ENCODE results near the gene EHBP1L1. TPM values are rescaled to one million over a fixed set of nuclear protein-coding genes. Genes with fewer than 3 reads are reported as not detected.

Gene EHBP1L1
- total RNA-seq, 2 experiments from 2014 or later: 88.3 to 98.8 TPM

DNA sequence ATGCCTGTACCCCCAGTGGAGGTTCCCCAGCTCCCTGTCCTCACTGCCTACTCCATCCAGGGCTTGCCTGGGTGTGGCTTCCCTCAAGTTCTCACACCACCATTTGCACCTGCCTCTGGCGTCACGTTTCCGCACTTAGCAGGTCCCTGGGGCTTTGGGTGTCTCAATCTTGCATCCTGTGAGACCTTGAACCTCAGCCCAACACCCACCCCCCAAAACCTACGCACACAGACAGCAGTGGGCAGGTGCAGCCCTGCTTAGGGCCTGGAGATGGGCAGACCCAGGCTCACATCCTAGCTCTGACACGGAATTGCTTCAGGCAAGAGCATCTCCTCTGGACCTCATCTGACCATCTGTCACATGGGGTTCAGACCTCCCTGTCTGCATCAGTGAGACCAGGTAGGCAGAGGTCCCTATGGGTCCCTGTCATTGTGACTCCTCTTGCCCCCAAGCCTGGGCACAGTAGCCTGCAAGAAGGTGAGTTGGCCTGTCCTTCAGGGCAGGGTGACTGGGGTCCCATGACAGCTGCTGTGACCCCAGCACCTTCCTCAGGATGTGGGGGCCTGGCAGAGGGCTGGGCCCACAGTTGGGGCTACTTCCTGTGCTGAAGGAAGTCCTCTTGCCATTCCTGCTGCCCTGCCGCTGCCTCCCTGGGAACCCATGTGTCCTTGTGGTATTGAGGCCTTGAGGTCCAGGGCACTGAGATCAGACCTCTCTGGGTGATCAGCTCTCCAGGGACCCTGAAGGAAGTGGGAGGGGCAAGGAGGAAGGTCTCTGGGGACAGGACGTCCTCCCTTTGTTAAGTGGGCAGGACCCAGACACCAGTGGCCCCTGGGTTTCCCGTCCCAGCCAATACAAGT is 64.0 kb downstream of the EHBP1L1 start:
- Mint-ChIP-seq H3K9me3 (ENCODE audit: low read depth) (no peaks in the 10 kb centered on the region), H3K27me3 (no peaks in the 10 kb centered on the region), H3K4me3 (peak overlapping the region; percentile 90), H3K36me3 (ENCODE audit: low read depth) (peaks cover 51% of the 10 kb centered on the region), H3K27ac (peak overlapping the region; percentile 88), H3K4me1 (peaks cover 53% of the 10 kb centered on the region)
- CTCF ChIA-PET: interaction anchor here (0.6 to 2.9 kb wide), 4 partner anchors 14 to 71 kb away, joined by 3 to 13 read pairs (median 3); no protein-coding TSS in a partner anchor
- DNase-seq (peak; percentile 76), ATAC-seq (peak; percentile 22)
- POLR2A ChIA-PET: interaction anchor here (0.5 to 3.2 kb wide), 2 partner anchors 13 to 137 kb away, joined by 3 to 18 read pairs; no protein-coding TSS in a partner anchor
- intact Hi-C loops (cut with DNase I, micrococcal nuclease): loop anchor here in 1 of 2 experiments (2.0 kb wide), 1 partner anchor 13 kb away; no protein-coding TSS in a partner anchor

DNA sequence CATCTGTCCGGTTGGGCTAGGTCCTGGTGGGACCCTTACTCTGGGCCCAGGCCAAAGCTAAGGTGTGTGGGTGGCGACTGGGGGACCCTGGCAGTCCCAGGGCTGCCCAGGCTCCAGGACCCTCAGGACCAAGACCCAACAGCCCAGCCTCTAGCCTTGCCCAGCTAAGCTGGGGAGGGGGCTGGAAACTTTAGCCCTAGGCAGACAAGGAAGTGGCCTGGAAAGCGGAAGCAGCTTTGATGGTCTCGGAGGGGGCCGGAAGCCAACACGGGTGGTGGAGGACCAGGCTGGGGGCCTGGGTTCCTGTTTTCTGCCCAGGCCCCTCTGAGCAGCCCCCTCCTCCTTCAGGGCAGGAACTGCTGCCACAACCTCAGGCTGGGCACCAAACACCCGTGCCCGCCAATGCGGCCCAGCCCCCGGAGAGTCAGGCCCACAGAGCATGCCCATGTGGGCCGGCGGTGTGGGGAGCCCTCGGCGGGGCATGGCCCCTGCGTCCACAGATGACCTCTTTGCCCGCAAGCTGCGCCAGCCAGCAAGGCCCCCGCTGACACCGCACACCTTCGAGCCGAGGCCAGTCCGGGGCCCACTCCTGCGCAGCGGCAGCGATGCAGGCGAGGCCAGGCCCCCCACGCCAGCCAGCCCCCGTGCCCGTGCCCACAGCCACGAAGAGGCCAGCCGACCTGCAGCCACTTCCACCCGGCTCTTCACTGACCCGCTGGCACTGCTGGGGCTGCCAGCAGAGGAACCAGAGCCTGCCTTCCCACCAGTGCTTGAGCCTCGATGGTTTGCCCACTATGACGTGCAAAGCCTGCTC is 64.8 kb downstream of the EHBP1L1 start:
- ChIA-PET CTCF (interaction anchor here (0.5 to 1.3 kb wide), 4 partner anchors 36 to 155 kb away, joined by 3 read pairs; no protein-coding TSS in a partner anchor), POLR2A (interaction anchor here (0.5 to 3.2 kb wide), 2 partner anchors 12 to 136 kb away, joined by 3 to 18 read pairs; no protein-coding TSS in a partner anchor)
- H3K27ac Mint-ChIP-seq: peak overlapping the region; percentile 88
- no peak for ATAC-seq
- H3K4me1 Mint-ChIP-seq: peaks cover 53% of the 10 kb centered on the region
- DNase-seq: peak; percentile 58
- H3K36me3 Mint-ChIP-seq (ENCODE audit: low read depth): peaks cover 51% of the 10 kb centered on the region
- H3K27me3 Mint-ChIP-seq: no peaks in the 10 kb centered on the region
- intact Hi-C loops (cut with DNase I, micrococcal nuclease): no loop called here
- peak overlapping the region; percentile 90 for H3K4me3 Mint-ChIP-seq
- H3K9me3 Mint-ChIP-seq (ENCODE audit: low read depth): no peaks in the 10 kb centered on the region

DNA sequence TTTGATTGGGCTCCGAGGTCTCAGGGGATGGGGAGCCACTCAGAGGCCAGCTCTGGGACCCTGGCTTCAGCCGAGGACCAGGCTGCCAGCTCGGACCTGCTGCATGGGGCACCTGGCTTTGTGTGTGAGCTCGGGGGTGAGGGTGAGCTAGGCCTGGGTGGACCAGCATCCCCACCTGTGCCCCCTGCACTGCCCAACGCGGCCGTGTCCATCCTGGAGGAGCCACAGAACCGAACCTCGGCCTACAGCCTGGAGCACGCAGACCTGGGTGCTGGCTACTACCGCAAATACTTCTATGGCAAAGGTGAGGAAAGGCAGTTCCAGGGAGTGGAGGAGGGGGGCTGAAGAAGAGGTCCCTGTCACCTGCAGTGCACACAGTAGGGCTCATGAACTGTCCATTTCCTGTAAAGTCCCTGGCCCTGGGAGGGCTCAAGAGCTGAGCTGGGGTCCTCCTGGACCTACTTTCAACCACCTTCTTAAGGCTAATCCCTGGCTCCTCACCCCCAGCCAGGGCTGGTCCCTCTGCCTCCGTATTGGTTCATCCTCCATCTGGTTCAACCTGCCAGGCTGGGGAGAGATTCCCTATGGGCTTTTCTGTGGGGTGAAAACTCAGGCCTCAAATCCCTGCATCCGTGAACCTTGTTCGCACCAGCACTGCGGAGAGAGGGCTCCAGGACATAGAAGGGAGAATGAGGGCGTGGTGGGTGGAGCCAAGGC is 65.6 kb downstream of the EHBP1L1 start:
- H3K4me1 Mint-ChIP-seq: peaks cover 53% of the 10 kb centered on the region
- POLR2A ChIA-PET: interaction anchor here (0.5 kb wide), 1 partner anchor 140 kb away, joined by 3 read pairs; no protein-coding TSS in a partner anchor
- no peaks in the 10 kb centered on the region for H3K9me3 Mint-ChIP-seq (ENCODE audit: low read depth)
- peak overlapping the region; percentile 72 for H3K27ac Mint-ChIP-seq
- no peak for ATAC-seq
- CTCF ChIA-PET: interaction anchor here (0.5 to 1.3 kb wide), 2 partner anchors 138 to 156 kb away, joined by 3 read pairs; no protein-coding TSS in a partner anchor
- peaks cover 53% of the 10 kb centered on the region for H3K36me3 Mint-ChIP-seq (ENCODE audit: low read depth)
- no peaks in the 10 kb centered on the region for H3K27me3 Mint-ChIP-seq
- intact Hi-C loops (cut with DNase I, micrococcal nuclease): no loop called here
- H3K4me3 Mint-ChIP-seq: peak overlapping the region; percentile 90
- DNase-seq: no peak

Small RNA genes within 50 kb of the gene (microRNA-seq; reads per million reads assigned to microRNA genes)
- not detected for gene MIR4690 (ENCODE audit: borderline replicate concordance)

Other genes starting within 250 kb of the EHBP1L1 start
- gene DPF2, start 242.2 kb upstream of the EHBP1L1 start, total RNA-seq: 10 to 100 TPM; 67.5 to 69.0 TPM
- 1 to 10 TPM in 1 of 2 experiments, under 1 TPM in 1; 0.58 to 1.1 TPM for gene TIGD3, start 221.3 kb upstream of the EHBP1L1 start, total RNA-seq
- gene SLC25A45, start 193.4 kb upstream of the EHBP1L1 start, total RNA-seq: 10 to 100 TPM; 13.2 to 14.3 TPM
- gene FRMD8, start 189.4 kb upstream of the EHBP1L1 start, total RNA-seq: 10 to 100 TPM; 32.7 to 37.5 TPM
- 100 to 1,000 TPM; 435 to 569 TPM for gene NEAT1, start 153.3 kb upstream of the EHBP1L1 start, total RNA-seq
- 1,000 to 10,000 TPM; 7,016 to 9,748 TPM for gene MALAT1, start 77.0 kb upstream of the EHBP1L1 start, total RNA-seq
- 10 to 100 TPM; 66.5 to 78.8 TPM for gene SCYL1, start 51.0 kb upstream of the EHBP1L1 start, total RNA-seq
- gene LTBP3, start 17.7 kb upstream of the EHBP1L1 start, total RNA-seq: 10 to 100 TPM; 57.8 to 72.7 TPM
- gene ZNRD2, start 5.6 kb upstream of the EHBP1L1 start, total RNA-seq: 10 to 100 TPM; 50.7 to 56.4 TPM
- gene FAM89B, start 3.5 kb upstream of the EHBP1L1 start, total RNA-seq: 10 to 100 TPM; 12.8 to 22.7 TPM
- gene KCNK7, start 19.7 kb downstream of the EHBP1L1 start, total RNA-seq: under 1 TPM; 0.27 to 0.37 TPM
- 10 to 100 TPM; 47.4 to 54.3 TPM for gene MAP3K11, start 38.2 kb downstream of the EHBP1L1 start, total RNA-seq
- gene PCNX3, start 39.7 kb downstream of the EHBP1L1 start, total RNA-seq: 10 to 100 TPM; 27.9 to 30.7 TPM
- gene SIPA1, start 62.0 kb downstream of the EHBP1L1 start, total RNA-seq: 100 to 1,000 TPM; 181 to 202 TPM
- 100 to 1,000 TPM in 1 of 2 experiments, 10 to 100 TPM in 1; 76.9 to 109 TPM for gene RELA, start 86.9 kb downstream of the EHBP1L1 start, total RNA-seq
- gene KAT5, start 136.2 kb downstream of the EHBP1L1 start, total RNA-seq: 10 to 100 TPM; 56.5 to 65.1 TPM
- gene RNASEH2C, start 144.7 kb downstream of the EHBP1L1 start, total RNA-seq: 10 to 100 TPM; 72.5 to 96.8 TPM
- gene AP5B1, start 204.9 kb downstream of the EHBP1L1 start, total RNA-seq: 10 to 100 TPM; 11.7 to 14.4 TPM
- gene OVOL1, start 211.0 kb downstream of the EHBP1L1 start, total RNA-seq: under 1 TPM; 0.09 to 0.19 TPM

Data from activated CD4-positive, alpha-beta T cell treated with anti-CD3 and anti-CD28 coated beads for 36 hours (primary cell).